Measurements from ENCODE around the gene MROH2B. TPM values are rescaled to one million over a fixed set of nuclear protein-coding genes. Genes with fewer than 3 reads are reported as not detected.

The MROH2B gene
- polyA plus RNA-seq, 1 donor (not counting 4 experiments of a cell fraction or from before 2014, with no cell fraction given) = not detected

DNA sequence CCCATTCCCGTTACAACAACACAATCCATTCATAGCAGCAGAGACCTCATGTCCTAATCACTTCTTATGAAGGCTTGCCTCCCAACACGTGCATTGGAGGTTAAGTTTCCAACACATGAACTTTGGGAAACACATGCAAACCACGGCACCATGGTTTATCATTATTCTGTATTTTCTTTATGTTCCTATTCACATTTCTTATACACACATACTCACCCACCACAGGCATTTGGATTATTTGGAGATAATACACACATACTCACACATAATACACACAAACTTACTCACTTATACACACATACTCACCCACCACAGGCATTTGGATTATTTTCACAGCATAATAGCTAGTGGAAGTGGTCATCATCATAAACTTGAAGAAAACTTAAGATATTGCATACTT, 86.3 kb downstream of the MROH2B start:
- Histone ChIP-seq H3K27ac (ENCODE audit: control insufficient read depth, insufficient read depth, low read length) (no peak overlapping the region), H3K79me2 (ENCODE audit: control insufficient read depth, insufficient read depth, low read length) (no peaks in the 10 kb centered on the region), H3K9ac (ENCODE audit: control insufficient read depth, extremely low read depth, insufficient read depth, low read length) (no peak overlapping the region), H3K4me2 (ENCODE audit: control insufficient read depth, extremely low read depth, insufficient read depth, low read depth, low read length) (no peak overlapping the region), H3K9me1 (ENCODE audit: control insufficient read depth, extremely low read depth, insufficient read depth, low read length) (no peaks in the 10 kb centered on the region), H3K27me3 (ENCODE audit: control insufficient read depth, extremely low read depth, insufficient read depth, low read length) (no peaks in the 10 kb centered on the region), H2AFZ (ENCODE audit: control insufficient read depth, low read length) (no peak overlapping the region), H3K4me3 (ENCODE audit: control insufficient read depth in 2 of 3, extremely low read depth in 1 of 3, insufficient read depth in 2 of 3, low read depth in 1 of 3, low read length in 3 of 3) (no peak overlapping the region), H3K36me3 (ENCODE audit: control insufficient read depth in 2 of 2, extremely low read depth in 1 of 2, insufficient read depth in 2 of 2, low read length in 2 of 2) (no peaks in the 10 kb centered on the region), H3K4me1 (ENCODE audit: control insufficient read depth, extremely low read depth, insufficient read depth, low read length) (peaks cover 4% of the 10 kb centered on the region), H4K20me1 (ENCODE audit: control insufficient read depth, extremely low read depth, insufficient read depth, low read length) (no peaks in the 10 kb centered on the region), H3K9me3 (ENCODE audit: control insufficient read depth, low read depth, low read length) (no peaks in the 10 kb centered on the region)
- dilution Hi-C loops (cut with MboI; ENCODE audit: extremely low pct_ligation_motif_present, low sequenced_read_pairs) = no loop called here
- DNase-seq (ENCODE audit: low read depth, low spot score) (no peak), FAIRE-seq (no peak)
- TF ChIP-seq, protein P1, sequence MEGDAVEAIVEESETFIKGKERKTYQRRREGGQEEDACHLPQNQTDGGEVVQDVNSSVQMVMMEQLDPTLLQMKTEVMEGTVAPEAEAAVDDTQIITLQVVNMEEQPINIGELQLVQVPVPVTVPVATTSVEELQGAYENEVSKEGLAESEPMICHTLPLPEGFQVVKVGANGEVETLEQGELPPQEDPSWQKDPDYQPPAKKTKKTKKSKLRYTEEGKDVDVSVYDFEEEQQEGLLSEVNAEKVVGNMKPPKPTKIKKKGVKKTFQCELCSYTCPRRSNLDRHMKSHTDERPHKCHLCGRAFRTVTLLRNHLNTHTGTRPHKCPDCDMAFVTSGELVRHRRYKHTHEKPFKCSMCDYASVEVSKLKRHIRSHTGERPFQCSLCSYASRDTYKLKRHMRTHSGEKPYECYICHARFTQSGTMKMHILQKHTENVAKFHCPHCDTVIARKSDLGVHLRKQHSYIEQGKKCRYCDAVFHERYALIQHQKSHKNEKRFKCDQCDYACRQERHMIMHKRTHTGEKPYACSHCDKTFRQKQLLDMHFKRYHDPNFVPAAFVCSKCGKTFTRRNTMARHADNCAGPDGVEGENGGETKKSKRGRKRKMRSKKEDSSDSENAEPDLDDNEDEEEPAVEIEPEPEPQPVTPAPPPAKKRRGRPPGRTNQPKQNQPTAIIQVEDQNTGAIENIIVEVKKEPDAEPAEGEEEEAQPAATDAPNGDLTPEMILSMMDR (optimal IDR thresholded peaks at IDR 0.05 in 1 of 3, IDR thresholded peaks at IDR 0.05 in 1 of 3, conservative IDR thresholded peaks at IDR 0.05 in 1 of 3; ENCODE audit: extremely low read depth in 1 of 3, insufficient read depth in 2 of 3, low read length in 3 of 3) = no peak
- TF ChIP-seq EZH2 (IDR thresholded peaks at IDR 0.05; ENCODE audit: low read length) = no peak

DNA sequence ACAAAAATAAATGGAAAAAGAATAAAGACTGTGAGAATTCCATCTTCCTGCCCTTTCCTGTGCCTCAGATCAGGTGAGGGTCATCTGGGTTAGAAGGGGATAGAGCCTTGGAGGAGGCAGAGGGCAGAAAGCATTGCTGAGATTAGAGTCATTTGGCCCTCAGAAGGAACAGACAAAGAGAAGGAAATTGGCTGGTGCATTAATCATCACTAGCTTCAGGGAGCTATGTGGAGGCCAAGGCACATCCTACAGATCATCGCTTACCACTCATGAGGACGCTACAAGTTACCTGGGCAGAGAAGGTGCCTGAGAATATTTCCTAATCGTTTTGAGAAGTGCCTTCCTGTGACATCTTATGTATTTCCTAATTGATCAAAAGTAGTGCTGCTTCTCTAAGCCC, 87.4 kb downstream of the MROH2B start:
- no peaks in the 10 kb centered on the region for H3K9me3 ChIP-seq (ENCODE audit: control insufficient read depth, low read depth, low read length)
- H3K4me1 ChIP-seq (ENCODE audit: control insufficient read depth, extremely low read depth, insufficient read depth, low read length) = peaks cover 3% of the 10 kb centered on the region
- H3K9ac ChIP-seq (ENCODE audit: control insufficient read depth, extremely low read depth, insufficient read depth, low read length) = no peak overlapping the region
- no peak overlapping the region for H3K27ac ChIP-seq (ENCODE audit: control insufficient read depth, insufficient read depth, low read length)
- H3K9me1 ChIP-seq (ENCODE audit: control insufficient read depth, extremely low read depth, insufficient read depth, low read length) = no peaks in the 10 kb centered on the region
- peak; percentile 34 for FAIRE-seq
- dilution Hi-C loops (cut with MboI; ENCODE audit: extremely low pct_ligation_motif_present, low sequenced_read_pairs) = no loop called here
- no peak overlapping the region for H3K4me2 ChIP-seq (ENCODE audit: control insufficient read depth, extremely low read depth, insufficient read depth, low read depth, low read length)
- H3K4me3 ChIP-seq (ENCODE audit: control insufficient read depth in 2 of 3, extremely low read depth in 1 of 3, insufficient read depth in 2 of 3, low read depth in 1 of 3, low read length in 3 of 3) = no peak overlapping the region
- no peak overlapping the region for H2AFZ ChIP-seq (ENCODE audit: control insufficient read depth, low read length)
- H3K36me3 ChIP-seq (ENCODE audit: control insufficient read depth in 2 of 2, extremely low read depth in 1 of 2, insufficient read depth in 2 of 2, low read length in 2 of 2) = no peaks in the 10 kb centered on the region
- DNase-seq (ENCODE audit: low read depth, low spot score) = no peak
- no peaks in the 10 kb centered on the region for H3K27me3 ChIP-seq (ENCODE audit: control insufficient read depth, extremely low read depth, insufficient read depth, low read length)
- no peak for TF ChIP-seq EZH2 (IDR thresholded peaks at IDR 0.05; ENCODE audit: low read length)
- TF ChIP-seq, protein P1 (optimal IDR thresholded peaks at IDR 0.05 in 1 of 3, IDR thresholded peaks at IDR 0.05 in 1 of 3, conservative IDR thresholded peaks at IDR 0.05 in 1 of 3; ENCODE audit: extremely low read depth in 1 of 3, insufficient read depth in 2 of 3, low read length in 3 of 3) = no peak
- no peaks in the 10 kb centered on the region for H3K79me2 ChIP-seq (ENCODE audit: control insufficient read depth, insufficient read depth, low read length)
- H4K20me1 ChIP-seq (ENCODE audit: control insufficient read depth, extremely low read depth, insufficient read depth, low read length) = no peaks in the 10 kb centered on the region
